BJ (cell line): ENCODE results near the gene CD2BP2. TPM values are rescaled to one million over a fixed set of nuclear protein-coding genes. Genes with fewer than 3 reads are reported as not detected.
"Not testable (repeated sequence)": the region's sequence is repeated elsewhere in the genome, so short reads cannot be mapped to it uniquely, and the experiment has no call there.

Experiments used
- CTCF ChIA-PET: fragments of 350-600 bp; formaldehyde crosslinking; extraction: SDS; loops from one replicate; lab custom pipeline; 2021; ENCODE audit warnings: antibody characterized with exemption, inconsistent platforms; lab: Yijun Ruan, JAX
- POLR2A ChIA-PET: fragments of 300-600 bp; sonication (Branson Sonifier 250); formaldehyde crosslinking; extraction: SDS; loops from one replicate; lab custom pipeline; 2021; ENCODE audit warnings: antibody characterized with exemption; lab: Charles Lee
- DNase-seq: peaks from one replicate; pipeline ENCODE4 v3.0.0-alpha.2; 2011; ENCODE audit warnings: low read depth
- H3K27me3 ChIP-seq: 2 replicates; pipeline ENCODE4 v1.6.0; 2011; ENCODE audit warnings: low read length; ENCODE audit not compliant: control insufficient read depth, insufficient read depth
- H3K36me3 ChIP-seq: 2 replicates; pipeline ENCODE4 v1.5.1; 2011; ENCODE audit warnings: low read length; ENCODE audit not compliant: control insufficient read depth, insufficient read depth
- H3K4me3 ChIP-seq: 2 replicates; pipeline ENCODE4 v1.5.1; 2011; ENCODE audit warnings: low read depth, mild to moderate bottlenecking, control low read depth, low read length
- polyA plus RNA-seq: library from polyadenylated mRNA; depleted of rRNA; stranded (reverse); fragments of >200 nt; gene quantifications from 2 replicates; pipeline ENCODE4 v1.2.3, GENCODE V29; 2011
- TF ChIP-seq, protein P1 (sequence below): IDR thresholded peaks from 2 replicates; pipeline ENCODE4 v1.5.1; 2011; ENCODE audit warnings: low read depth, mild to moderate bottlenecking, control low read depth, inconsistent platforms, low read length, moderate library complexity; ENCODE audit not compliant: insufficient read depth

The CD2BP2 gene
- polyA plus RNA-seq, 1 experiment, result 50.3 TPM

DNA sequence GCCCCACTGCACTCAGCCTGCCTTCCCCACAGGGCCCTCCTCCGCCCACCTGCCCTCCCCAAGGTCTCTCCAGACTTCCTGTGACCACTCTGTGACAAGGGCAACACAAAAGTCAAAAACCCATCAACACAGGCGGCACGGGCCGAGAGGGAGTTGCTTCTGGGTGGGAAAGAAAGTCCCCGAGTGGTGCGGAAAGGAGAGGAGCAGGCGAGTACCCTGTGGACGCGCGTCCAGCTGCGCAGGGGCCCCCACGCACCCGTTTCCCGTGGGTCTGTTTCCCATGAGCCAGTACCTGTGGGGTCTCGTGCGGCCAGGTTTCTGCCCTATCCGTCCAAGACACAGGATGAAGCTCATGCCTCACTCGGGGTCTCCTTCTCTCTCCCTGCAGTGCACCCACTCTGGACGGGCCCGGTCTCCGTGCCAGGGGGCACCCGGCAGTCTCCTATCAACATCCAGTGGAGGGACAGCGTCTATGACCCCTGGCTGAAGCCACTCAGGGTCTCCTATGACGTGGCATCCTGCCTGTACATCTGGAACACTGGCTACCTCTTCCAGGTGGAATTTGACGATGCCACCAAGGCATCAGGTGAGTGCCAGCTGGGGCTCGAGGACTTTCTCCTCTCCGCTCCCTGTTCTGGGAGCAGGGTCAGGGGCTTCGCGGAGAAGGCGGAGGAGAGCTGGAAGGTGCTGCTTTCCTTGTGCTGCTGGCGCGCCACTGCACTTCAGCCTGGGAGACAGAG, 12.2 kb downstream of the CD2BP2 start:
- no peak for DNase-seq
- Histone ChIP-seq H3K36me3 (no peaks in the 10 kb centered on the region), H3K4me3 (no peak overlapping the region), H3K27me3 (no peaks in the 10 kb centered on the region)
- ChIA-PET CTCF (interaction anchor here (1.8 kb wide), 1 partner anchor 67 kb away, joined by 6 read pairs; no protein-coding TSS in a partner anchor), POLR2A (no interaction called here)
- TF ChIP-seq, protein P1, sequence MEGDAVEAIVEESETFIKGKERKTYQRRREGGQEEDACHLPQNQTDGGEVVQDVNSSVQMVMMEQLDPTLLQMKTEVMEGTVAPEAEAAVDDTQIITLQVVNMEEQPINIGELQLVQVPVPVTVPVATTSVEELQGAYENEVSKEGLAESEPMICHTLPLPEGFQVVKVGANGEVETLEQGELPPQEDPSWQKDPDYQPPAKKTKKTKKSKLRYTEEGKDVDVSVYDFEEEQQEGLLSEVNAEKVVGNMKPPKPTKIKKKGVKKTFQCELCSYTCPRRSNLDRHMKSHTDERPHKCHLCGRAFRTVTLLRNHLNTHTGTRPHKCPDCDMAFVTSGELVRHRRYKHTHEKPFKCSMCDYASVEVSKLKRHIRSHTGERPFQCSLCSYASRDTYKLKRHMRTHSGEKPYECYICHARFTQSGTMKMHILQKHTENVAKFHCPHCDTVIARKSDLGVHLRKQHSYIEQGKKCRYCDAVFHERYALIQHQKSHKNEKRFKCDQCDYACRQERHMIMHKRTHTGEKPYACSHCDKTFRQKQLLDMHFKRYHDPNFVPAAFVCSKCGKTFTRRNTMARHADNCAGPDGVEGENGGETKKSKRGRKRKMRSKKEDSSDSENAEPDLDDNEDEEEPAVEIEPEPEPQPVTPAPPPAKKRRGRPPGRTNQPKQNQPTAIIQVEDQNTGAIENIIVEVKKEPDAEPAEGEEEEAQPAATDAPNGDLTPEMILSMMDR, result no peak

DNA sequence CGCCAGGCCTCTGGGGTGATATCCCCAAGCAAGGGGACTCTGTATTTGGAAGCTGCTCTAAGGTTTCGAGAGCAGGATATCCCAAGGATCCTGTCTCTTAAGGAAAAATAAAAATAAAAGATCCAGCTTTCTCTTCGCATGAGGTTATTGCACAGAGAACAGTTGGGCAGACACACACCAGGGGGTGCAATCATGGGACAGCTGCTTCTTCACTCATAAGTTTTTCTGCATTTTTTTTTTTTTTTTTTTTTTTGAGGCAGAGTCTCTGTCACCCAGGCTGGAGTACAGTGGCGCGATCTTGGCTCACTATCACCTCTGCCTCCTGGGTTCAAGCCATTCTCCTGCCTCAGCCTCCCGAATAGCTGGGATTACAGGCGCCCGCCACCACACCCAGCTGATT, 13.1 kb downstream of the CD2BP2 start:
- H3K4me3 ChIP-seq, H3K27me3 ChIP-seq, POLR2A ChIA-PET, DNase-seq, H3K36me3 ChIP-seq: not testable (repeated sequence)
- CTCF ChIA-PET, result interaction anchor here (1.8 kb wide), 1 partner anchor 67 kb away, joined by 6 read pairs; no protein-coding TSS in a partner anchor

DNA sequence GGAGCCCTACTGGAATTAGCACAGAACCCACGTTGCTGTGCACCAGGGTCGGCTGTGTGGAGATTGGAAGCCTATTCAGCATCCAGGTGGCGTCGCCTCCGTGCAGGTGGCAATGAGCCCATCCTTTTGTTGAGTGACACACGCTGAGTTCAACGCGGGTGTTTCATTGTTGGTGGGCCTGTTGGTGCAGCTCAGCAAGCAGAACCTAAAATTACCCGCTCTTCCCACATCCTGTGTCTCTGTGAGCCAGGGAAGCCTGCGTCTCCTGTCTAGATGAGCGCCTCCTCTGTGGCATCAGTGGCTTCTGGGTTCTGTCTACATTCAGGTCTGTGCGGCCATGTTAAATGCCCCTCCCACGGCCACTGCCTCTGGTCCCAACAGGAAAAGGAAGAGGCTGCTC, 14.5 kb downstream of the CD2BP2 start:
- no peak for DNase-seq
- H3K27me3 ChIP-seq, result no peaks in the 10 kb centered on the region
- POLR2A ChIA-PET, result no interaction called here
- CTCF ChIA-PET, result no interaction called here
- H3K4me3 ChIP-seq, result no peak overlapping the region
- H3K36me3 ChIP-seq, result no peaks in the 10 kb centered on the region
- TF ChIP-seq, protein P1, result no peak

DNA sequence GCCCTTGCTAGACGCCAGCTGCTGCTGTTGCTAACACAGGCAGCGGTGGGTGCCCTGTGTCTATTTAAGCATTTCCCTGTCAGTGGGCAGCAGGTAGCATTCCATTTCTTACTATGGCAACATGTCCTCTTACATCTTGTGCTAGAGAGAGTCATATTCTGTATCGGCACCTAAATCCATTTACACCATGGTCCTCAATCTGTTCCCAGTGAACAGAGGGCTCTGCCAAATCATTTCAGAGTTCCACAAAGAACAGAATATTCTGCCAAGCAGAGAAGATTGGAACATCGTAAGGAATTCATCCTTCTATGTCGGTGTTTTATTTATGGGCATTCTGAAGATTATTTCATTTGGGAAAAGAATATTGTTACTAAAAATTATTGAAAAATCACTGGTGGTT, 16.4 kb downstream of the CD2BP2 start:
- POLR2A ChIA-PET, H3K36me3 ChIP-seq, CTCF ChIA-PET, H3K4me3 ChIP-seq, DNase-seq, H3K27me3 ChIP-seq: not testable (repeated sequence)

DNA sequence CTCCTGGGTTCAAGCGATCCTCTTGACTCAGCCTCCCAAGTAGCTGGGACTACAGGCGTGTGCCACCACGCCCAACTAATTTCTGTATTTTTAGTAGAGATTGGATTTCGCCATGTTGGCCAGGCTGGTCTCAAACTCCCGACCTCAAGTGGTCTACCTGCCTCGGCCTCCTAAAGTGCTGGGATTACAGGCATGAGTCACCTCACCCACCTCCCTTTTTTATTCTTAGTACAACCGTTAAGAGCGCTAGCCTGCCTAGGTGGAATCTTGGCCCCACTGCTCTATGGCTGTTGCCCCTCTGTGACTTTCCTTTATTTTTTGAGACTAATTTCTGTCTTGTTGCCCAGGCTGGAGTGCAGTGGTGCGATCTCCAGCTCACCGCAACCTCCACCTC, 17.1 kb downstream of the CD2BP2 start:
- H3K27me3 ChIP-seq, POLR2A ChIA-PET, H3K36me3 ChIP-seq, H3K4me3 ChIP-seq, DNase-seq, CTCF ChIA-PET: not testable (repeated sequence)

DNA sequence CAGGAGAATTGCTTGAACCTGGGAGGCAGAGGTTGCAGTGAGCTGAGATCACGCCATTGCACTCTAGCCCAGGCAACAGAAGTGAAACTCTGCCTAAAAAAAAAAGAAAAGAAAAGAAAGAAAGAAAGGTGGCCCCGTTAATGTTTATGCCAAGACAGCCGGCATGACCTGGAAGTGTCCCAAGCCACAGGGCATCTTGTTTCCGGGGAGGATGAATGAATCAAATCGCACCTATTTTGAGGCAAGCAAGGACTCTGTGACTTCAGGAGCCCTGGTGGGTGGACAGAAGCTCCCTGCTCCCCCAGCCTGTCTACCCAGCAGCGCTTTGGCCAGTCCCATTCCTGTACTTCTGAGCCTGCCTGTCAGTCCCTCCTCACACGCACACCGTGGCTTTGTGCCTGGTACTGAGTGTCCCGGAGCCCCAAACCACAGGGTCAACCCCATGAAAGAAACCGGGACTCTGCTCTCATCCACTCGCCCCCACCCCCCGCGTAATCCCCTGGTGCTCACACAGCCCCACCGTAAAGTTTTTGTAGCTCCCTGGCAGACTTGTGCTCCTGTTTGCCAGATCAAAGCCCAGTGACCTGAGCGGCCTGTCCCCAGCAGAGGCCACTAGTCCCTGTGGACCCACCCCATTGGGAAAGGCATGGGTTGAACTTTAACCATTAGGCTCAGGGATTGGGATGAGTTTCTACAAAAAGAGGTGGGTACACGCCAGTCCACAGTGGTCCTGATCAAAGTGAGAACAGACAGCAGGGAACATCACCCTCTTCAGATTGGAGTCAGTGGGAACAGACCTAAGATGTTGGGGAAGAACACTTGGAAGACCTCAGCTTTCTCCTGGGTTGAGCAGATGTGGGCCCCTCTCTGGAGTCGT, 19.3 kb downstream of the CD2BP2 start:
- Histone ChIP-seq H3K4me3 (peak overlapping the region; percentile 39), H3K36me3 (no peaks in the 10 kb centered on the region), H3K27me3 (no peaks in the 10 kb centered on the region)
- ChIA-PET POLR2A (no interaction called here), CTCF (interaction anchor here (0.7 kb wide), 1 partner anchor 35 kb away, joined by 3 read pairs; the partner anchor contains the start of gene TBC1D10B)
- TF ChIP-seq, protein P1, result no peak
- no peak for DNase-seq

DNA sequence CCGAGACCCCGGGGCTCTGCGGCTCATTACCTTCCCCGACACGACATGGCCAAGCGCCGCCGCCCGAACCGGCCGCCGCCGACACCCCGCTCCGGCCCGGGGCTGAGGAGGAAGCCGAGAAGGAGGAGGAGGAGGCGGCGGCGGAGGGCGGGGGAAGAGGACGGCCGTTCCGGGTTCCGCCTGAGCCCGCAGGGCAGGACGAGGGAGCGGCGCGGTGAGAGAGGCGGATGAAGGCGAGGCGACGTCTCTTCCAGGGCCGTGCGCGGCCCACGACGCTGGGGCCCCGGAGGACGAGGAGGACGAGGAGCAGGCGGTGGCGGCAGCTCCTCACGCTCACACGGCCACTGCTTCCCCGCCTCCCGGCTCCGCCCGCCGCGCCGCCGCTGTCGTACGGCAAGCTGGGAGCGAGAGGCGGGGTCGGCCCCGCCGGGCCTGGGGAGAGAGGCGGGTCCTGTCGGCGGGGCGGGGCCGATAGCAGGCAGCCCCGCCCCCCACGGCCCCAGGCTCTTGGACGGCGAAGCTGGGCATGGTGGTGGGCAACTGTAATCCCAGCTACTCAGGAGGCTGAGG, 20.0 kb downstream of the CD2BP2 start:
- ChIA-PET CTCF (interaction anchor here (0.7 kb wide), 1 partner anchor 35 kb away, joined by 3 read pairs; the partner anchor contains the start of gene TBC1D10B), POLR2A (interaction anchor here (0.6 kb wide), 1 partner anchor 63 kb away, joined by 7 read pairs; no protein-coding TSS in a partner anchor)
- DNase-seq, result not testable (repeated sequence)

DNA sequence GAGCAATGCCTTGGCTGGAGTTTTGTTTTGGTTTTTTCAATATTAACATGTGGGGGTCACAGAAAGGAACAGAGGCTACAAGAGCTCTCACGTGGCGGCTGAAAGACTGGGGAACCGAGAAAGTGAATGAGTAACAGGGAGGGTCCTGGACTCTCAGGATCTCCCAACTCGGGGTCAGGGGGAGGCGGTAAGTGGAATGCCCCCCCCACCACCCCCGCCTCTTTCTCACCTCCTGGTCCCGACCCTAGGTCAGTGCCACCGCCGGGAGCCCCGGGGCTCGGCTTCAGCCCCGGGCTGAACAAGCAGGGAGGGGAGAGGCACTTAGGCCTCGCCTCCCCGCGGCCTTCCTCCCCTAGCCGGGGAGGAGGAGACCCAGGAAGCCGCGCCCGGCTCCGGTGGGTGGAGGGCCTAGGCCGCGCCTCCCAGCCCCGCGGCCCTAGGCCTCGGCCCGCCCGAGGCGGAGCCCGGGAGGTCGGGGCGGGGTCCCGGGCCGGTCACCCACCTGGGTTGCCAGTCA, 20.6 kb downstream of the CD2BP2 start:
- H3K4me3 ChIP-seq, result peak overlapping the region; percentile 82
- CTCF ChIA-PET, DNase-seq, H3K27me3 ChIP-seq, H3K36me3 ChIP-seq: not testable (repeated sequence)
- POLR2A ChIA-PET, result interaction anchor here (0.6 kb wide), 1 partner anchor 64 kb away, joined by 7 read pairs; no protein-coding TSS in a partner anchor

More for the DNA sequence above, 20.0 kb downstream of the CD2BP2 start:
- not testable (repeated sequence) for H3K36me3 ChIP-seq, H3K27me3 ChIP-seq
- peak overlapping the region; percentile 82 for H3K4me3 ChIP-seq

DNA sequence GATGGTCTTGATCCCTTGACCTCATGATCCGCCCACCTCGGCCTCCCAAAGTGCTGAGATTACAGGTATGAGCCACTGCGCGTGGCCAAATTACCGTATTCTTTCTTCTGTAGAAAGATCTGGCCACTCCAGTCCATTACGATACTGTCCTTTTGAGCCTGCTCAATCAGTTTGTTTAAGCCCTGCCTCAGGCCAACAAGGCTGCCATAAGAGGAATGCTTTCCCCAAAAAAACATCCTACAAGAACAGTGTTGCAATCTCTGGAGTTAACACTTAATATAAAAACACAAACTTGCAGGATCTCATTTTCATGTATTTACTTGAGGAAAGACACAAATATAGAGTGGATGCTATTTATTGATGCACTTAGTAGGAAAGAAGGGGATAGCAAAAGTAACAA, 30.9 kb downstream of the CD2BP2 start:
- not testable (repeated sequence) for DNase-seq

More for the DNA sequence above, 30.9 kb downstream of the CD2BP2 start:
- H3K36me3 ChIP-seq, POLR2A ChIA-PET, CTCF ChIA-PET, H3K4me3 ChIP-seq, H3K27me3 ChIP-seq: not testable (repeated sequence)
